Bronchial epithelial cell (primary cell): ENCODE measurements around the gene PPARA. TPM values are rescaled to one million over a fixed set of nuclear protein-coding genes. Genes with fewer than 3 reads are reported as not detected.
"Not testable (repeated sequence)": the region's sequence is repeated elsewhere in the genome, so short reads cannot be mapped to it uniquely, and the experiment has no call there.

ENCODE experiments used
- DNase-seq: peaks from one replicate; pipeline ENCODE4 v3.0.0-alpha.2; 2010; ENCODE audit warnings: low read depth
- FAIRE-seq: peaks from 2 replicates; lab custom pipeline; 2011; peaks lifted over from hg19 to GRCh38; lab: Jason Lieb, UNC
- H3K27me3 ChIP-seq: 2 replicates; pipeline ENCODE4 v1.5.1; 2011; ENCODE audit warnings: low read length; ENCODE audit not compliant: control insufficient read depth, insufficient read depth
- H3K36me3 ChIP-seq: 2 replicates; pipeline ENCODE4 v1.5.1; 2011; ENCODE audit warnings: low read length; ENCODE audit not compliant: control insufficient read depth, insufficient read depth
- H3K4me3 ChIP-seq: 2 replicates; pipeline ENCODE4 v1.5.1; 2011; ENCODE audit warnings: mild to moderate bottlenecking, low read depth, low read length, control low read depth
- CTCF ChIP-seq: IDR thresholded peaks from 2 replicates; pipeline ENCODE4 v1.5.1; 2011; ENCODE audit warnings: mild to moderate bottlenecking, moderate library complexity, low read length, control low read depth, inconsistent platforms; ENCODE audit not compliant: insufficient read depth, severe bottlenecking
- total RNA-seq: library from RNA; depleted of rRNA; stranded (reverse); fragments of >200 nt; gene quantifications from 2 replicates; pipeline ENCODE4 v1.2.1, GENCODE V29; 2014

PPARA gene
- total RNA-seq, 1 donor from 2014 or later, result 10.5 TPM

DNA sequence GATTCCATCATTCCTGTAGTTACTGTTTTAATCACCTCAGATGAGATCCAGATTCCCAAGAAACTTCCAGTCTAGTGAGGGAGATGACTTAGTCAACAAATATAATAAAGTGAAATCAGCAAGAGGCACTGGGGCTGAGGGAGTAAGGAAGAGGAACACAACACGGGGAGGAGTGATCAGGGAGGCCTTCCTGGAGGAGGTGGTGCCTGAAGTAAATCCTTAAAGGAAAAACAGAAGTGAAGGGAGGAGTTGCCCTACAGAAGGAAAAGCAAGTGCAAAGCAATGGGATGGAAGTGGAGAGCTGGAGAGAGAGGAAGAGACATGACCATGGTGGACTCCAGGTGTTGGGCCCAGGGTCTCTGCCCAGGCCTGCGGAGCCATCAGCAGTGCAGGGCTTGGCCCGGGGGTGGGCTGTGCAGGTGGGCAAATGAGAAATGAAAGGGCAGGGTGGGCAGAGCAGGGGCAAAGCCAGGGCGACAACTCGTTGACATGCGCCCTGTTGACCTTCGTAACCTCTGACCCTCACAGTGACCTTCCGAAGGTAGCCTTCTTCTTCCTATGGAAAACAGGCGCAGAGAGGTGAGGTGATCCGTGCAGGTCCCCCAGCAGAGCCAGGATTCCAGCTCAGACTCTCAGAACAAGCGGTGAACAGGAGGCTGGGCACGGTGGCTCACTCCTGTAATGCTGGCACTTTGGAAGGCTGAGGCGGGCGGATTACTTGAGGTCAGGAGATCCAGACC lies 12.1 kb upstream of the PPARA start:
- TF ChIP-seq CTCF, result no peak
- DNase-seq, result no peak
- H3K27me3 ChIP-seq, result no peaks in the 10 kb centered on the region
- no peak overlapping the region for H3K4me3 ChIP-seq
- no peaks in the 10 kb centered on the region for H3K36me3 ChIP-seq
- FAIRE-seq, result no peak

GRCh38 chr22:46139417-46139816 lies 10.9 kb upstream of the PPARA start:
- FAIRE-seq, DNase-seq, H3K27me3 ChIP-seq, H3K36me3 ChIP-seq, H3K4me3 ChIP-seq: not testable (repeated sequence)

DNA sequence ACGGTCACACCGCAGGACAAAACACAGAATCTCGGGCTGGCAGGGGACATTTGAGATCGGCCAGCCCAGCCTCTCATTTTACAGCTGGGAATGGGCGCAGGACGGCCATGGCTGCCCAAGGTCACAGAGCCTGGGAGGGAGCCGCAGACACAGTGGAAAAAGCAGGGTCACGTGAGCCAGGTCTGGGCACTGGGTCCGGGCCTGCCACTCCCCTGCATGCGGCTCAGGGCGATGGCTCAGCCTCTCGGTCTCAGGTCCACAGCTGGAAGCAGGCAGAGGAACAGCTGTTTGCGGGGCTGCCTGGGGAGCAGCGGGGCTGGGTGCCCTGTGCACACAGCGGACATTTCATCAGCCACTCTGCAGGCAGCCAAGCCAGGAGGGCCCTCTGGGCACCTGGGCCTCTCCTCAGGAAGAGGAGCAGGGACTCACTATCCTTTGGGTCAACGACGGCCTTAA lies 10.4 kb upstream of the PPARA start:
- Histone ChIP-seq H3K4me3 (no peak overlapping the region), H3K36me3 (no peaks in the 10 kb centered on the region), H3K27me3 (no peaks in the 10 kb centered on the region)
- TF ChIP-seq CTCF, result no peak
- DNase-seq (no peak), FAIRE-seq (no peak)

- no peak overlapping the region for H3K4me3 ChIP-seq
- peak; percentile 52 for FAIRE-seq
- no peaks in the 10 kb centered on the region for H3K27me3 ChIP-seq
- no peak for DNase-seq
- TF ChIP-seq CTCF, result no peak
- no peaks in the 10 kb centered on the region for H3K36me3 ChIP-seq
Observed at GRCh38 chr22:46140989-46141928, 9.1 kb upstream of the PPARA start.

- FAIRE-seq (no peak), DNase-seq (no peak)
- H3K36me3 ChIP-seq, result no peaks in the 10 kb centered on the region
- no peak overlapping the region for H3K4me3 ChIP-seq
- TF ChIP-seq CTCF, result no peak
- H3K27me3 ChIP-seq, result peaks cover 2% of the 10 kb centered on the region
Observed at GRCh38 chr22:46142548-46143490, 7.5 kb upstream of the PPARA start.
